T-helper 2 cell (primary cell): ENCODE measurements around the gene DGKG.

Source experiments
- DNase-seq, 5 experiments: peaks; one replicate each; pipeline versions ENCODE4 v3.0.0 to v3.0.0-alpha.2; 2012 to 2022

Gene DGKG

GRCh38 chr3:186132487-186132886, 229.5 kb downstream of the DGKG start:
- DNase-seq = no peak

GRCh38 chr3:186129206-186129605, 232.8 kb downstream of the DGKG start:
- DNase-seq = no peak

GRCh38 chr3:186128158-186128557, 233.9 kb downstream of the DGKG start:
- no peak for DNase-seq

GRCh38 chr3:186127463-186127862, 234.6 kb downstream of the DGKG start:
- no peak for DNase-seq

GRCh38 chr3:186125118-186125517, 236.9 kb downstream of the DGKG start:
- no peak for DNase-seq

- DNase-seq = no peak
These were observed 237.4 kb downstream of the DGKG start for GRCh38 chr3:186124592-186124991.

- no peak for DNase-seq
These were observed 239.0 kb downstream of the DGKG start for GRCh38 chr3:186123012-186123411.

GRCh38 chr3:186121968-186122367, 240.1 kb downstream of the DGKG start:
- no peak for DNase-seq

- DNase-seq = no peak
These were observed 240.8 kb downstream of the DGKG start for GRCh38 chr3:186121278-186121677.

- DNase-seq = no peak
These were observed 242.5 kb downstream of the DGKG start for GRCh38 chr3:186119499-186119898.

GRCh38 chr3:186118692-186119091, 243.3 kb downstream of the DGKG start:
- no peak for DNase-seq

GRCh38 chr3:186117521-186118134, 244.4 kb downstream of the DGKG start:
- no peak for DNase-seq

- DNase-seq = no peak
These were observed 246.6 kb downstream of the DGKG start for GRCh38 chr3:186115239-186115996.

GRCh38 chr3:186110975-186111974, 250.8 kb downstream of the DGKG start:
- DNase-seq = peak in 1 of 5 experiments; percentile 11

- DNase-seq = no peak
These were observed 251.9 kb downstream of the DGKG start for GRCh38 chr3:186109897-186110803.

GRCh38 chr3:186108941-186109865, 252.8 kb downstream of the DGKG start, which contains the start of gene ETV5:
ETV5 (minus strand) TSS chr3:186109089; CDS start chr3:186105868, 3,221 bp downstream.
- peak; percentile 58 to 93 (median 88) for DNase-seq

- peak in 2 of 5 experiments; percentile 4 to 19 for DNase-seq
These were observed 253.7 kb downstream of the DGKG start for GRCh38 chr3:186108106-186108940.

- DNase-seq = peak in 3 of 5 experiments; percentile 17 to 42 (median 24)
These were observed 254.6 kb downstream of the DGKG start for GRCh38 chr3:186107215-186108105.

- no peak for DNase-seq
These were observed 256.5 kb downstream of the DGKG start for GRCh38 chr3:186105543-186105942.
